Measurements from ENCODE around the gene GPR4.

The GPR4 gene

DNA sequence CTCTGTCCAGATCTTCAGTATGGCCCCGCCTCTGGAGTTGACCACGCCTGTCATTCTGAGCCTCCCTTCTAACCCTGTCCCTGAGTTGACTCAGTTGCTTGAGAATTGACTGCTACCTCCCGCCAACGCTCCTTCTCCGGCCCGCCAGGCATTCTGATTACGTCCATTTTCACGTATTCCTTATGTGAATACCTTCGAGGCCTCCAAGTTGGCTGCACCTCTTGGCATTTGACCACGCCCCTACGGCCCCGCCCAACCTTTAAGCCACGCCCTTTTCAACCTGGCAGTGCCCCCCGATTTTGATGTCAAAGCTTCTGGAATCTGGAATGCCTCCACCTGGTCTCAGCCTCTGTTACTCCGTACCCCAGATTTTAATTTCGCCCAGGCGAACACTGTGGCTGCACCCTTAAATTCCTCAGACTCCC, 38.8 kb upstream of the GPR4 start:
- TF ChIP-seq FOXM1 (IDR thresholded peaks at IDR 0.05; ENCODE audit: borderline replicate concordance, low read depth) (no peak), MAX (IDR thresholded peaks at IDR 0.05) (0 out of 2 replicates have a peak, but pooled peaks have one; percentile 0), NFIC (IDR thresholded peaks at IDR 0.05) (no peak), CEBPB (IDR thresholded peaks at IDR 0.05) (no peak), TCF12 (IDR thresholded peaks at IDR 0.05; ENCODE audit: low read depth) (no peak), CREB1 (IDR thresholded peaks at IDR 0.05; ENCODE audit: low read depth) (no peak; the same call in 1 of the 2 replicates), TAF1 (IDR thresholded peaks at IDR 0.05; ENCODE audit: low read depth) (no peak), EGR1 (IDR thresholded peaks at IDR 0.05) (no peak), ZBTB7A (IDR thresholded peaks at IDR 0.05; ENCODE audit: low read depth) (no peak), YY1 (IDR thresholded peaks at IDR 0.05; ENCODE audit: low read depth) (no peak), EP300 (IDR thresholded peaks at IDR 0.05; ENCODE audit: borderline replicate concordance) (no peak), RAD21 (IDR thresholded peaks at IDR 0.05; ENCODE audit: low read depth) (no peak), TEAD4 (IDR thresholded peaks at IDR 0.05) (peak; percentile 36; the same call in 1 of the 2 replicates)
- TF ChIP-seq, protein P1, sequence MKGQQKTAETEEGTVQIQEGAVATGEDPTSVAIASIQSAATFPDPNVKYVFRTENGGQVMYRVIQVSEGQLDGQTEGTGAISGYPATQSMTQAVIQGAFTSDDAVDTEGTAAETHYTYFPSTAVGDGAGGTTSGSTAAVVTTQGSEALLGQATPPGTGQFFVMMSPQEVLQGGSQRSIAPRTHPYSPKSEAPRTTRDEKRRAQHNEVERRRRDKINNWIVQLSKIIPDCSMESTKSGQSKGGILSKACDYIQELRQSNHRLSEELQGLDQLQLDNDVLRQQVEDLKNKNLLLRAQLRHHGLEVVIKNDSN (IDR thresholded peaks at IDR 0.05): no peak
- TF ChIP-seq, protein P2, sequence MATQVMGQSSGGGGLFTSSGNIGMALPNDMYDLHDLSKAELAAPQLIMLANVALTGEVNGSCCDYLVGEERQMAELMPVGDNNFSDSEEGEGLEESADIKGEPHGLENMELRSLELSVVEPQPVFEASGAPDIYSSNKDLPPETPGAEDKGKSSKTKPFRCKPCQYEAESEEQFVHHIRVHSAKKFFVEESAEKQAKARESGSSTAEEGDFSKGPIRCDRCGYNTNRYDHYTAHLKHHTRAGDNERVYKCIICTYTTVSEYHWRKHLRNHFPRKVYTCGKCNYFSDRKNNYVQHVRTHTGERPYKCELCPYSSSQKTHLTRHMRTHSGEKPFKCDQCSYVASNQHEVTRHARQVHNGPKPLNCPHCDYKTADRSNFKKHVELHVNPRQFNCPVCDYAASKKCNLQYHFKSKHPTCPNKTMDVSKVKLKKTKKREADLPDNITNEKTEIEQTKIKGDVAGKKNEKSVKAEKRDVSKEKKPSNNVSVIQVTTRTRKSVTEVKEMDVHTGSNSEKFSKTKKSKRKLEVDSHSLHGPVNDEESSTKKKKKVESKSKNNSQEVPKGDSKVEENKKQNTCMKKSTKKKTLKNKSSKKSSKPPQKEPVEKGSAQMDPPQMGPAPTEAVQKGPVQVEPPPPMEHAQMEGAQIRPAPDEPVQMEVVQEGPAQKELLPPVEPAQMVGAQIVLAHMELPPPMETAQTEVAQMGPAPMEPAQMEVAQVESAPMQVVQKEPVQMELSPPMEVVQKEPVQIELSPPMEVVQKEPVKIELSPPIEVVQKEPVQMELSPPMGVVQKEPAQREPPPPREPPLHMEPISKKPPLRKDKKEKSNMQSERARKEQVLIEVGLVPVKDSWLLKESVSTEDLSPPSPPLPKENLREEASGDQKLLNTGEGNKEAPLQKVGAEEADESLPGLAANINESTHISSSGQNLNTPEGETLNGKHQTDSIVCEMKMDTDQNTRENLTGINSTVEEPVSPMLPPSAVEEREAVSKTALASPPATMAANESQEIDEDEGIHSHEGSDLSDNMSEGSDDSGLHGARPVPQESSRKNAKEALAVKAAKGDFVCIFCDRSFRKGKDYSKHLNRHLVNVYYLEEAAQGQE (IDR thresholded peaks at IDR 0.05; ENCODE audit: low read depth): no peak

GRCh38 chr19:45638930-45639729, 37.1 kb upstream of the GPR4 start, which contains the start of gene EML2:
Gene EML2 (minus strand): TSS chr19:45639397. CDS start chr19:45639376, 21 bp downstream.
- TF ChIP-seq MAX (IDR thresholded peaks at IDR 0.05): peak; percentile 43
- TF ChIP-seq TAF1 (IDR thresholded peaks at IDR 0.05; ENCODE audit: low read depth): peak; percentile 49; the same call in 1 of the 2 replicates
- TF ChIP-seq, protein P1 (IDR thresholded peaks at IDR 0.05): no peak
- TF ChIP-seq FOXM1 (IDR thresholded peaks at IDR 0.05; ENCODE audit: borderline replicate concordance, low read depth): no peak
- no peak for TF ChIP-seq EGR1 (IDR thresholded peaks at IDR 0.05)
- peak; percentile 100 for TF ChIP-seq ZBTB7A (IDR thresholded peaks at IDR 0.05; ENCODE audit: low read depth)
- TF ChIP-seq NFIC (IDR thresholded peaks at IDR 0.05): no peak
- no peak for TF ChIP-seq CREB1 (IDR thresholded peaks at IDR 0.05; ENCODE audit: low read depth)
- TF ChIP-seq YY1 (IDR thresholded peaks at IDR 0.05; ENCODE audit: low read depth): peak; percentile 76; the same call in 1 of the 2 replicates

GRCh38 chr19:45637890-45638667, 36.1 kb upstream of the GPR4 start:
- no peak for TF ChIP-seq EP300 (IDR thresholded peaks at IDR 0.05; ENCODE audit: borderline replicate concordance)

DNA sequence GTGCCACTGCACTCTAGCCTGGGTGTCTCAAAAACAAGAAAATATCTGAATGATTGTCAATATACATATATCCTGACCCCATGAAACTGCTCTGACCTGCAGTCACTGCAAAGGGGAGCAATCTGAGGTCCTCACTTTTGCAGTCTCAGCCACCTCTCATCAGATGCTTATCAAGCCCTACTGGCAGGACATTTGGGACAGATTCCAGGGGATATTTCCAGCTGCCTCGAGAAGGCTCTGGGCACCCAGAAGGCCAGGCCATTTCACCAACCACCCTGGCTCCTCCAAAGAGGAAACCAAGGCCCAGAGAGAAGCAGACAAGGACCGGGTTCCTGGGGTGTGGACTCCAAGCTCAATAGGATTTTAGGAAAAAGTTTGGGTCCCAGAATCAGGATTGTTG, 34.9 kb upstream of the GPR4 start:
- TF ChIP-seq, protein P1 (IDR thresholded peaks at IDR 0.05): no peak
- TF ChIP-seq TCF12 (IDR thresholded peaks at IDR 0.05; ENCODE audit: low read depth): no peak
- TF ChIP-seq, protein P2 (IDR thresholded peaks at IDR 0.05; ENCODE audit: low read depth): no peak
- TF ChIP-seq CREB1 (IDR thresholded peaks at IDR 0.05; ENCODE audit: low read depth): no peak
- TF ChIP-seq YY1 (IDR thresholded peaks at IDR 0.05; ENCODE audit: low read depth): no peak
- TF ChIP-seq EP300 (IDR thresholded peaks at IDR 0.05; ENCODE audit: borderline replicate concordance): no peak
- TF ChIP-seq NFIC (IDR thresholded peaks at IDR 0.05): no peak
- no peak for TF ChIP-seq ZBTB7A (IDR thresholded peaks at IDR 0.05; ENCODE audit: low read depth)
- no peak for TF ChIP-seq EGR1 (IDR thresholded peaks at IDR 0.05)
- TF ChIP-seq TEAD4 (IDR thresholded peaks at IDR 0.05): no peak
- no peak for TF ChIP-seq RAD21 (IDR thresholded peaks at IDR 0.05; ENCODE audit: low read depth)
- TF ChIP-seq MAX (IDR thresholded peaks at IDR 0.05): no peak
- no peak for TF ChIP-seq TAF1 (IDR thresholded peaks at IDR 0.05; ENCODE audit: low read depth)
